SH-SY5Y (cell line): ENCODE data around the gene STON2.

Experiments
- GATA2 ChIP-seq: IDR thresholded peaks from 2 replicates; pipeline ENCODE4 v1.6.1; 2011; ENCODE audit warnings: mild to moderate bottlenecking, low read depth, low read length
- GATA3 ChIP-seq: IDR thresholded peaks from 2 replicates; pipeline ENCODE4 v1.6.1; 2011; ENCODE audit warnings: low read depth, mild to moderate bottlenecking, low read length, moderate library complexity

STON2 gene

GRCh38 chr14:81272317-81272716, 127.8 kb downstream of the STON2 start:
- TF ChIP-seq GATA2 (no peak), GATA3 (no peak)

- TF ChIP-seq GATA2 (no peak), GATA3 (no peak)
These were observed 130.1 kb downstream of the STON2 start for GRCh38 chr14:81269979-81270375.

GRCh38 chr14:81269100-81269978, 130.8 kb downstream of the STON2 start:
- TF ChIP-seq GATA3 (no peak), GATA2 (no peak)

- TF ChIP-seq GATA2: no peak
- TF ChIP-seq GATA3: no peak
These were observed 132.1 kb downstream of the STON2 start for GRCh38 chr14:81268016-81268416.

GRCh38 chr14:81265636-81266169, 134.4 kb downstream of the STON2 start:
- TF ChIP-seq GATA3 (no peak), GATA2 (no peak)

GRCh38 chr14:81264671-81265070, 135.5 kb downstream of the STON2 start:
- TF ChIP-seq GATA2 (no peak), GATA3 (no peak)

- no peak for TF ChIP-seq GATA3
These were observed 136.2 kb downstream of the STON2 start for GRCh38 chr14:81263777-81264410.

- TF ChIP-seq GATA3: no peak
- TF ChIP-seq GATA2: no peak
These were observed 138.9 kb downstream of the STON2 start for GRCh38 chr14:81261176-81261575.

GRCh38 chr14:81260732-81261131, 139.4 kb downstream of the STON2 start:
- TF ChIP-seq GATA3 (no peak), GATA2 (no peak)

- no peak for TF ChIP-seq GATA2
- TF ChIP-seq GATA3: no peak
These were observed 143.7 kb downstream of the STON2 start for GRCh38 chr14:81256289-81256960.

- TF ChIP-seq GATA2 (no peak), GATA3 (no peak)
These were observed 147.8 kb downstream of the STON2 start for GRCh38 chr14:81252278-81252677.

- no peak for TF ChIP-seq GATA3
These were observed 152.8 kb downstream of the STON2 start for GRCh38 chr14:81247271-81247766.

GRCh38 chr14:81246461-81247270, 153.5 kb downstream of the STON2 start:
- no peak for TF ChIP-seq GATA3

GRCh38 chr14:81245771-81246170, 154.4 kb downstream of the STON2 start:
- TF ChIP-seq GATA3: no peak
- no peak for TF ChIP-seq GATA2
